Measurements from ENCODE around the gene GPC1. TPM values are rescaled to one million over a fixed set of nuclear protein-coding genes. Genes with fewer than 3 reads are reported as not detected.
A peak's percentile ranks its signal among the peaks of the same experiment; 100 is the strongest.
"Not testable (repeated sequence)": the region's sequence is repeated elsewhere in the genome, so short reads cannot be mapped to it uniquely, and the experiment has no call there.

GPC1 gene
- 28.4 and 32.0 TPM in 2 replicates for total RNA-seq (2014; rRNA removed; shearing (Covaris generic))

- H3K4me3 ChIP-seq (ENCODE audit: insufficient read depth, low read depth, low read length) = peak within 1 kb of the TSS; percentile 72
- H3K27me3 ChIP-seq (ENCODE audit: control insufficient read depth, insufficient read depth, low read length) = peaks cover 23% of the 10 kb centered on the region
- DNase-seq = peak; percentile 99
Observed at GRCh38 chr2:240435457-240435947, at the start of gene GPC1. TSS of gene GPC1 (plus strand) at chr2:240435663. CDS start at chr2:240435919, 256 bp downstream.

GRCh38 chr2:240386326-240386725 lies 49.1 kb upstream of the GPC1 start:
- H3K4me3 ChIP-seq (ENCODE audit: insufficient read depth, low read depth, low read length) = no peak overlapping the region
- H3K27me3 ChIP-seq (ENCODE audit: control insufficient read depth, insufficient read depth, low read length) = 0 out of 2 replicates have a peak, but pooled peaks cover 2% of the 10 kb centered on the region
- H3K36me3 ChIP-seq (replicated peaks; ENCODE audit: control insufficient read depth, insufficient read depth, low read length) = no peaks in the 10 kb centered on the region
- DNase-seq = no peak

More at GRCh38 chr2:240435457-240435947, at the start of gene GPC1:
- no peaks in the 10 kb centered on the region for H3K36me3 ChIP-seq (replicated peaks; ENCODE audit: control insufficient read depth, insufficient read depth, low read length)

GRCh38 chr2:240386743-240387142 lies 48.7 kb upstream of the GPC1 start:
- H3K36me3 ChIP-seq (replicated peaks; ENCODE audit: control insufficient read depth, insufficient read depth, low read length); DNase-seq; H3K4me3 ChIP-seq (ENCODE audit: insufficient read depth, low read depth, low read length); H3K27me3 ChIP-seq (ENCODE audit: control insufficient read depth, insufficient read depth, low read length): not testable (repeated sequence)

- 0 out of 2 replicates have a peak, but pooled peaks cover 2% of the 10 kb centered on the region for H3K27me3 ChIP-seq (ENCODE audit: control insufficient read depth, insufficient read depth, low read length)
- H3K4me3 ChIP-seq (ENCODE audit: insufficient read depth, low read depth, low read length) = no peak overlapping the region
- no peaks in the 10 kb centered on the region for H3K36me3 ChIP-seq (replicated peaks; ENCODE audit: control insufficient read depth, insufficient read depth, low read length)
- no peak for DNase-seq
Observed at GRCh38 chr2:240387325-240387668, 48.2 kb upstream of the GPC1 start.

GRCh38 chr2:240387669-240388358 lies 47.6 kb upstream of the GPC1 start:
- Histone ChIP-seq H3K4me3 (ENCODE audit: insufficient read depth, low read depth, low read length) (no peak overlapping the region), H3K27me3 (ENCODE audit: control insufficient read depth, insufficient read depth, low read length) (no peaks in the 10 kb centered on the region), H3K36me3 (replicated peaks; ENCODE audit: control insufficient read depth, insufficient read depth, low read length) (no peaks in the 10 kb centered on the region)
- no peak for DNase-seq

GRCh38 chr2:240388471-240389301 lies 46.8 kb upstream of the GPC1 start:
- no peak for DNase-seq
- Histone ChIP-seq H3K36me3 (replicated peaks; ENCODE audit: control insufficient read depth, insufficient read depth, low read length) (no peaks in the 10 kb centered on the region), H3K4me3 (ENCODE audit: insufficient read depth, low read depth, low read length) (no peak overlapping the region), H3K27me3 (ENCODE audit: control insufficient read depth, insufficient read depth, low read length) (no peaks in the 10 kb centered on the region)

GRCh38 chr2:240389302-240389805 lies 46.1 kb upstream of the GPC1 start:
- Histone ChIP-seq H3K4me3 (ENCODE audit: insufficient read depth, low read depth, low read length) (no peak overlapping the region), H3K27me3 (ENCODE audit: control insufficient read depth, insufficient read depth, low read length) (no peaks in the 10 kb centered on the region), H3K36me3 (replicated peaks; ENCODE audit: control insufficient read depth, insufficient read depth, low read length) (no peaks in the 10 kb centered on the region)
- DNase-seq = no peak

- no peak for DNase-seq
- H3K4me3 ChIP-seq (ENCODE audit: insufficient read depth, low read depth, low read length) = no peak overlapping the region
- H3K36me3 ChIP-seq (replicated peaks; ENCODE audit: control insufficient read depth, insufficient read depth, low read length) = no peaks in the 10 kb centered on the region
- H3K27me3 ChIP-seq (ENCODE audit: control insufficient read depth, insufficient read depth, low read length) = no peaks in the 10 kb centered on the region
Observed at GRCh38 chr2:240390091-240391073, 45.1 kb upstream of the GPC1 start.

- no peak overlapping the region for H3K4me3 ChIP-seq (ENCODE audit: insufficient read depth, low read depth, low read length)
- DNase-seq = peak; percentile 39
- no peaks in the 10 kb centered on the region for H3K36me3 ChIP-seq (replicated peaks; ENCODE audit: control insufficient read depth, insufficient read depth, low read length)
- H3K27me3 ChIP-seq (ENCODE audit: control insufficient read depth, insufficient read depth, low read length) = no peaks in the 10 kb centered on the region
Observed at GRCh38 chr2:240391111-240392051, 44.1 kb upstream of the GPC1 start.

- Histone ChIP-seq H3K27me3 (ENCODE audit: control insufficient read depth, insufficient read depth, low read length) (no peaks in the 10 kb centered on the region), H3K36me3 (replicated peaks; ENCODE audit: control insufficient read depth, insufficient read depth, low read length) (no peaks in the 10 kb centered on the region), H3K4me3 (ENCODE audit: insufficient read depth, low read depth, low read length) (no peak overlapping the region)
- DNase-seq = peak; percentile 59
Observed at GRCh38 chr2:240392084-240392947, 43.1 kb upstream of the GPC1 start.

GRCh38 chr2:240392948-240393830 lies 42.3 kb upstream of the GPC1 start:
- no peaks in the 10 kb centered on the region for H3K36me3 ChIP-seq (replicated peaks; ENCODE audit: control insufficient read depth, insufficient read depth, low read length)
- no peak overlapping the region for H3K4me3 ChIP-seq (ENCODE audit: insufficient read depth, low read depth, low read length)
- DNase-seq = peak; percentile 37
- no peaks in the 10 kb centered on the region for H3K27me3 ChIP-seq (ENCODE audit: control insufficient read depth, insufficient read depth, low read length)

Data from H7 (cell line).